H9 (cell line): ENCODE data around the gene FKBP10. TPM values are rescaled to one million over a fixed set of nuclear protein-coding genes. Genes with fewer than 3 reads are reported as not detected.

Source experiments
- DNase-seq: peaks from one replicate; pipeline ENCODE4 v3.0.0-alpha.2; 2017
- H2AFZ ChIP-seq: one replicate; pipeline ENCODE4 v1.6.1; 2013; ENCODE audit warnings: mild to moderate bottlenecking, low read length, control low read depth, moderate library complexity
- H2AK5ac ChIP-seq: 2 replicates; pipeline ENCODE4 v1.6.1; 2013; ENCODE audit warnings: low read length, control low read depth, mixed read lengths; ENCODE audit not compliant: insufficient read length
- H2BK120ac ChIP-seq: one replicate; pipeline ENCODE4 v1.6.1; 2013; ENCODE audit warnings: low read depth, mild to moderate bottlenecking, low read length, control low read depth, inconsistent platforms; ENCODE audit not compliant: poor library complexity, severe bottlenecking
- H2BK12ac ChIP-seq: 2 replicates; pipeline ENCODE4 v1.6.1; 2013; ENCODE audit warnings: low read length, control low read depth, mixed read lengths, low read depth; ENCODE audit not compliant: insufficient read length
- H2BK15ac ChIP-seq: 2 replicates; pipeline ENCODE4 v1.6.1; 2013; ENCODE audit warnings: low read depth, low read length, control low read depth
- H2BK20ac ChIP-seq: one replicate; pipeline ENCODE4 v1.6.1; 2013; ENCODE audit warnings: low read depth, mild to moderate bottlenecking, low read length, control low read depth, inconsistent platforms; ENCODE audit not compliant: poor library complexity, severe bottlenecking
- H2BK5ac ChIP-seq: 2 replicates; pipeline ENCODE4 v1.6.1; 2013; ENCODE audit warnings: low read length, control low read depth, mixed read lengths; ENCODE audit not compliant: insufficient read length
- H3K14ac ChIP-seq: 2 replicates; pipeline ENCODE4 v1.6.1; 2013; ENCODE audit warnings: low read length, control low read depth; ENCODE audit not compliant: insufficient read depth
- H3K18ac ChIP-seq: 2 replicates; pipeline ENCODE4 v1.6.1; 2013; ENCODE audit warnings: low read depth, mild to moderate bottlenecking, mixed read lengths, low read length, control low read depth; ENCODE audit not compliant: insufficient read length
- H3K23ac ChIP-seq: 2 replicates; pipeline ENCODE4 v1.6.1; 2013; ENCODE audit warnings: low read length, control low read depth, mixed read lengths, low read depth; ENCODE audit not compliant: insufficient read length
- H3K23me2 ChIP-seq: 2 replicates; pipeline ENCODE4 v1.6.1; 2013; ENCODE audit warnings: low read depth, mild to moderate bottlenecking, mixed read lengths, low read length, control low read depth; ENCODE audit not compliant: insufficient read length, poor library complexity, severe bottlenecking
- H3K27ac ChIP-seq: 2 replicates; pipeline ENCODE4 v1.5.1; 2013; ENCODE audit warnings: low read length, control low read depth, mixed read lengths, low read depth; ENCODE audit not compliant: insufficient read length
- H3K27me3 ChIP-seq: 2 replicates; pipeline ENCODE4 v1.6.1; 2013; ENCODE audit warnings: low read length, control low read depth, inconsistent platforms; ENCODE audit not compliant: insufficient read depth
- H3K4ac ChIP-seq: 2 replicates; pipeline ENCODE4 v1.6.1; 2013; ENCODE audit warnings: low read depth, mild to moderate bottlenecking, control low read depth, inconsistent platforms, low read length, moderate library complexity
- H3K4me1 ChIP-seq: 2 replicates; pipeline ENCODE4 v1.6.1; 2013; ENCODE audit warnings: low read length, control low read depth, inconsistent platforms; ENCODE audit not compliant: insufficient read depth
- H3K4me2 ChIP-seq: 2 replicates; pipeline ENCODE4 v1.6.1; 2013; ENCODE audit warnings: low read length, control low read depth, mixed read lengths; ENCODE audit not compliant: insufficient read length, insufficient read depth
- H3K56ac ChIP-seq: 2 replicates; pipeline ENCODE4 v1.6.1; 2013; ENCODE audit warnings: low read depth, mild to moderate bottlenecking, mixed read lengths, low read length, control low read depth; ENCODE audit not compliant: insufficient read length
- H3K79me1 ChIP-seq: 2 replicates; pipeline ENCODE4 v1.6.1; 2013; ENCODE audit warnings: low read depth, mild to moderate bottlenecking, moderate library complexity, low read length, control low read depth, inconsistent platforms; ENCODE audit not compliant: insufficient read depth, poor library complexity, severe bottlenecking
- H3K79me2 ChIP-seq: 2 replicates; pipeline ENCODE4 v1.6.1; 2013; ENCODE audit warnings: low read length, control low read depth, inconsistent platforms; ENCODE audit not compliant: insufficient read depth
- H3K9ac ChIP-seq: 2 replicates; pipeline ENCODE4 v1.6.1; 2013; ENCODE audit warnings: low read length, control low read depth, mixed read lengths; ENCODE audit not compliant: insufficient read length; ENCODE audit errors: extremely low read depth
- H3K9me3 ChIP-seq: one replicate; pipeline ENCODE4 v1.6.1; 2013; ENCODE audit warnings: low read depth, low read length, inconsistent platforms; ENCODE audit not compliant: control insufficient read depth
- H3T11ph ChIP-seq: one replicate; pipeline ENCODE4 v1.6.1; 2013; ENCODE audit warnings: mild to moderate bottlenecking, low read length, control low read depth, inconsistent platforms
- H4K20me1 ChIP-seq: one replicate; pipeline ENCODE4 v1.6.1; 2013; ENCODE audit not compliant: control insufficient read depth, insufficient read length, insufficient read depth
- H4K5ac ChIP-seq: 2 replicates; pipeline ENCODE4 v1.6.1; 2013; ENCODE audit warnings: low read depth, mild to moderate bottlenecking, mixed read lengths, low read length, control low read depth; ENCODE audit not compliant: insufficient read length
- H4K8ac ChIP-seq: replicated peaks from 2 replicates; pipeline ENCODE4 v1.6.1; 2013; ENCODE audit warnings: low read length, control low read depth, mixed read lengths, low read depth; ENCODE audit not compliant: insufficient read length
- H4K91ac ChIP-seq: 2 replicates; pipeline ENCODE4 v1.6.1; 2013; ENCODE audit warnings: low read depth, mild to moderate bottlenecking, moderate library complexity, mixed read lengths, low read length, control low read depth; ENCODE audit not compliant: insufficient read length
- H3K27ac Mint-ChIP-seq, 3 experiments: 2 replicates in 2 of 3; 3 replicates in 1 of 3; pipeline ENCODE4 v1.8.0; 2020 to 2021; ENCODE audit warnings: mixed read lengths in 3 of 3, mild to moderate bottlenecking in 1 of 3, moderate library complexity in 1 of 3
- H3K27me3 Mint-ChIP-seq: 2 replicates; pipeline ENCODE4 v1.8.0; 2021; ENCODE audit warnings: low read depth, mild to moderate bottlenecking, moderate library complexity, mixed read lengths
- H3K36me3 Mint-ChIP-seq, 3 experiments: 2 replicates in 2 of 3; 3 replicates in 1 of 3; pipeline ENCODE4 v1.8.0; 2020 to 2021; ENCODE audit warnings: low read depth in 3 of 3, mixed read lengths in 3 of 3; ENCODE audit not compliant: insufficient read depth in 1 of 3
- H3K4me1 Mint-ChIP-seq, 2 experiments: 2 replicates each; pipeline ENCODE4 v1.8.0; 2020; ENCODE audit warnings: mixed read lengths in 2 of 2
- H3K4me3 Mint-ChIP-seq, 2 experiments: 2 replicates in 1 of 2; 3 replicates in 1 of 2; pipeline ENCODE4 v1.8.0; 2020 to 2021; ENCODE audit warnings: mild to moderate bottlenecking in 2 of 2, mixed read lengths in 2 of 2, moderate library complexity in 1 of 2
- H3K9me3 Mint-ChIP-seq, 2 experiments: 2 replicates in 1 of 2; 3 replicates in 1 of 2; pipeline ENCODE4 v1.8.0; 2020; ENCODE audit warnings: mild to moderate bottlenecking in 2 of 2, mixed read lengths in 2 of 2, moderate library complexity in 1 of 2
- CTCF ChIP-seq: fragments of 200-600 bp; sonication (generic); conservative IDR thresholded peaks from 3 replicates; pipeline ENCODE4 v1.8.0; 2021; ENCODE audit warnings: antibody characterized with exemption, mild to moderate bottlenecking
- WGBS: extraction: QIAGEN DNeasy Blood & Tissue Kit; methylation state at CpG from one replicate; pipeline ENCODE4 v1.1.7; 2013; ENCODE audit warnings: missing lambda C conversion rate, low lambda C conversion rate, mixed read lengths; ENCODE audit not compliant: insufficient read length; ENCODE audit errors: extremely low coverage; 5-methylcytosine and 5-hydroxymethylcytosine counted together
- total RNA-seq: library from RNA; stranded (reverse); gene quantifications from 2 replicates; pipeline ENCODE4 v1.2.1, GENCODE V29; 2021

The FKBP10 gene
- total RNA-seq, 1 experiment from 2014 or later: 166 TPM

- Histone ChIP-seq H3K9me3 (no peaks in the 10 kb centered on the region), H3K23ac (no peak overlapping the region), H3K4ac (no peak overlapping the region), H3K79me1 (no peaks in the 10 kb centered on the region), H2BK20ac (no peak overlapping the region), H3K18ac (peak overlapping the region; percentile 45), H3K79me2 (no peaks in the 10 kb centered on the region; the same call in 1 of the 2 replicates), H3K27me3 (no peaks in the 10 kb centered on the region), H4K8ac (no peak overlapping the region), H2AFZ (no peak overlapping the region), H2AK5ac (no peak overlapping the region), H4K91ac (no peak overlapping the region), H3K9ac (peak overlapping the region; percentile 17), H3K4me1 (peaks cover 2% of the 10 kb centered on the region; the same call in 1 of the 2 replicates), H3K23me2 (peaks cover 8% of the 10 kb centered on the region), H2BK12ac (no peak overlapping the region), H3K27ac (no peak overlapping the region), H3K14ac (0 out of 2 replicates have a peak overlapping the region, but pooled peaks have one; percentile 26), H3K4me2 (peak overlapping the region; percentile 57), H4K5ac (no peak overlapping the region), H3K56ac (no peak overlapping the region), H3T11ph (no peak overlapping the region), H2BK5ac (no peak overlapping the region), H4K20me1 (no peaks in the 10 kb centered on the region), H2BK120ac (no peak overlapping the region), H2BK15ac (no peak overlapping the region)
- peaks cover 32 to 46% of the 10 kb centered on the region in 2 experiments for H3K4me1 Mint-ChIP-seq
- H3K36me3 Mint-ChIP-seq: peaks cover 8 to 16% (median 15%) of the 10 kb centered on the region in 3 experiments
- no peaks in the 10 kb centered on the region for H3K27me3 Mint-ChIP-seq
- H3K4me3 Mint-ChIP-seq: peak overlapping the region; percentile 77 to 92
- DNase-seq: peak; percentile 86
- H3K9me3 Mint-ChIP-seq: no peaks in the 10 kb centered on the region; a peak in 1 of 5 replicates
- no peak for TF ChIP-seq CTCF
- peak overlapping the region; percentile 98 to 99 (median 98) for H3K27ac Mint-ChIP-seq
- WGBS: no CpG with 5 or more reads among the region's 6 CpGs
Observed at GRCh38 chr17:41784207-41784744, 28.5 kb upstream of the FKBP10 start.
